Stimulated activated CD8-positive, alpha-beta memory T cell treated with anti-CD3 and anti-CD28 coated beads, Interleukin-12 subunit alpha, Interleukin-12 subunit beta, amount 100 ng/mL, for 24 hours (primary cell): ENCODE measurements around the gene S100PBP.

Experiments
- DNase-seq: peaks from one replicate; pipeline ENCODE4 v3.0.0-alpha.2; 2020; ENCODE audit errors: extremely low read depth

Gene S100PBP

GRCh38 chr1:32869923-32870614, 52.6 kb downstream of the S100PBP start:
- no peak for DNase-seq

GRCh38 chr1:32870615-32871363, 53.3 kb downstream of the S100PBP start, which contains the start of gene FNDC5:
Gene FNDC5 (minus strand): TSS chr1:32870912.
- DNase-seq: no peak

GRCh38 chr1:32871364-32872191, 54.1 kb downstream of the S100PBP start:
- DNase-seq: no peak

GRCh38 chr1:32872192-32872460, 54.7 kb downstream of the S100PBP start:
- DNase-seq: no peak

GRCh38 chr1:32873484-32873883, 56.0 kb downstream of the S100PBP start:
- no peak for DNase-seq

- no peak for DNase-seq
These were observed 57.7 kb downstream of the S100PBP start for GRCh38 chr1:32874860-32875752.

- no peak for DNase-seq
These were observed 59.1 kb downstream of the S100PBP start for GRCh38 chr1:32876341-32877210.

GRCh38 chr1:32877211-32878110, 60.0 kb downstream of the S100PBP start:
- DNase-seq: no peak

- no peak for DNase-seq
These were observed 60.7 kb downstream of the S100PBP start for GRCh38 chr1:32878183-32878582.

GRCh38 chr1:32878637-32879041, 61.2 kb downstream of the S100PBP start:
- no peak for DNase-seq

- DNase-seq: no peak
These were observed 63.8 kb downstream of the S100PBP start for GRCh38 chr1:32881291-32881690.

- DNase-seq: no peak
These were observed 64.7 kb downstream of the S100PBP start for GRCh38 chr1:32881871-32882850.

GRCh38 chr1:32883338-32884031, 66.0 kb downstream of the S100PBP start:
- DNase-seq: no peak

GRCh38 chr1:32884032-32884372, 66.5 kb downstream of the S100PBP start:
- no peak for DNase-seq

GRCh38 chr1:32884726-32885125, 67.3 kb downstream of the S100PBP start:
- DNase-seq: no peak

- no peak for DNase-seq
These were observed 68.2 kb downstream of the S100PBP start for GRCh38 chr1:32885676-32886003.

- no peak for DNase-seq
These were observed 68.8 kb downstream of the S100PBP start, which contains the start of gene HPCA for GRCh38 chr1:32886004-32886827. Gene HPCA (plus strand): TSS chr1:32886491. CDS start chr1:32888899, 2,408 bp downstream.
